A673 (cell line): Measurements from ENCODE around the gene SOX6. TPM values are rescaled to one million over a fixed set of nuclear protein-coding genes. Genes with fewer than 3 reads are reported as not detected.

ENCODE experiments used
- BruUV-seq: library from RNA; stranded (reverse); fragments of 400-500 nt; replicated peaks from 2 replicates; lab custom pipeline; 2021; lab: Mats Ljungman, UMichigan
- CTCF ChIA-PET: fragments of 300-600 bp; sonication (Branson Sonifier 250); formaldehyde crosslinking; loops from one replicate; lab custom pipeline; 2022; ENCODE audit warnings: antibody characterized with exemption; lab: Charles Lee
- POLR2A ChIA-PET: fragments of 300-600 bp; sonication (Branson Sonifier 250); formaldehyde crosslinking; loops from one replicate; lab custom pipeline; 2022; ENCODE audit warnings: antibody characterized with exemption; ENCODE audit not compliant: low non-redundant PET; lab: Charles Lee
- DNase-seq: peaks from one replicate; pipeline ENCODE4 v3.0.0-alpha.2; 2015; ENCODE audit warnings: low spot score
- H3K27ac ChIP-seq: fragments of 200-600 bp; sonication (generic); 2 replicates; pipeline ENCODE4 v1.5.1; 2016; ENCODE audit warnings: mixed run types, low read depth, mild to moderate bottlenecking, mixed read lengths, antibody characterized with exemption, low read length; ENCODE audit not compliant: poor library complexity, severe bottlenecking
- H3K27me3 ChIP-seq: fragments of 200-600 bp; sonication (generic); replicated peaks from 2 replicates; pipeline ENCODE4 v1.6.1; 2017; ENCODE audit warnings: mixed run types, low read depth, mild to moderate bottlenecking, mixed read lengths, antibody characterized with exemption, low read length; ENCODE audit not compliant: insufficient read depth, poor library complexity
- H3K36me3 ChIP-seq: fragments of 200-600 bp; sonication (generic); 2 replicates; pipeline ENCODE4 v1.6.1; 2016; ENCODE audit warnings: mixed run types, mild to moderate bottlenecking, mixed read lengths, antibody characterized with exemption, low read length; ENCODE audit not compliant: insufficient read depth, poor library complexity, severe bottlenecking
- H3K4me1 ChIP-seq: fragments of 200-600 bp; sonication (generic); 2 replicates; pipeline ENCODE4 v1.6.1; 2017; ENCODE audit warnings: mixed run types, mild to moderate bottlenecking, mixed read lengths, antibody characterized with exemption, low read length; ENCODE audit not compliant: insufficient read depth, poor library complexity, severe bottlenecking
- H3K4me3 ChIP-seq: fragments of 200-600 bp; sonication (generic); 2 replicates; pipeline ENCODE4 v1.5.1; 2016; ENCODE audit warnings: low read depth, mixed run types, mild to moderate bottlenecking, mixed read lengths, low read length; ENCODE audit not compliant: poor library complexity, severe bottlenecking
- H3K9me3 ChIP-seq: fragments of 200-600 bp; sonication (generic); 2 replicates; pipeline ENCODE4 v1.6.1; 2016; ENCODE audit warnings: mixed run types, low read depth, mild to moderate bottlenecking, mixed read lengths, antibody characterized with exemption, low read length; ENCODE audit not compliant: poor library complexity, severe bottlenecking
- EZH2 ChIP-seq: fragments of 200-600 bp; sonication (generic); IDR thresholded peaks from 2 replicates; pipeline ENCODE4 v1.6.1; 2017; ENCODE audit warnings: borderline replicate concordance, low read depth, mild to moderate bottlenecking, mixed read lengths, antibody characterized with exemption, low read length; ENCODE audit not compliant: poor library complexity, severe bottlenecking
- intact Hi-C: fragments of 100-400 bp; cut with micrococcal nuclease; formaldehyde crosslinking; loops from one replicate; pipeline ENCODE4 v1.10.0; 2022; ENCODE audit not compliant: unreplicated experiment
- total RNA-seq: library from RNA; stranded (reverse); gene quantifications from 2 replicates; pipeline ENCODE4 v1.2.3, GENCODE V29; 2021
- TF ChIP-seq, protein P1 (sequence below): fragments of 300-800, 200-600 bp; sonication (generic); conservative IDR thresholded peaks from 2 replicates; pipeline ENCODE4 v1.5.1; 2017; ENCODE audit warnings: low read depth, mild to moderate bottlenecking, antibody characterized with exemption, low read length, moderate library complexity, mixed read lengths

The SOX6 gene
- total RNA-seq, 1 experiment from 2014 or later: 27.5 TPM

DNA sequence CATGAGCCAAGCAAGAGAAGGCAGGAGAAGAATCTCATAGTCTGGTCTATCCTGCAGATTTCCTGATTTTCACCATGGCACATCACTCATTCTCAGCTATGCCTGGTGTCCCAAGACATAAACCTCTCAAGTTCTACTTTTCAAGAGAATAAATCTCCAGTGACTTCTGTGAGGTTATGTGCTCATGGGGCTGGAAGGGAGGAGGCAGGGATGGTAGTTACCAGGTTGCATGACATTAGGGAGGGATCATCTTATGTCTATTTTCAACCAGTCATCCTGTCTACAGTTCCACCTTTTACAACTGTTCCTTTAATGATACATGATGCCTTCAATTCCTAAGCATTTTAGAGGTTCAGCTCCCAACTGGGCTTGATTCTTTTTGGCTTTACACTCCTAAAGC is 297.7 kb downstream of the SOX6 start:
- no peak for DNase-seq
- CTCF ChIA-PET: no interaction called here
- H3K27me3 ChIP-seq: no peaks in the 10 kb centered on the region
- peaks cover 6% of the 10 kb centered on the region for H3K9me3 ChIP-seq
- no peak overlapping the region for H3K4me3 ChIP-seq
- TF ChIP-seq, protein P1, sequence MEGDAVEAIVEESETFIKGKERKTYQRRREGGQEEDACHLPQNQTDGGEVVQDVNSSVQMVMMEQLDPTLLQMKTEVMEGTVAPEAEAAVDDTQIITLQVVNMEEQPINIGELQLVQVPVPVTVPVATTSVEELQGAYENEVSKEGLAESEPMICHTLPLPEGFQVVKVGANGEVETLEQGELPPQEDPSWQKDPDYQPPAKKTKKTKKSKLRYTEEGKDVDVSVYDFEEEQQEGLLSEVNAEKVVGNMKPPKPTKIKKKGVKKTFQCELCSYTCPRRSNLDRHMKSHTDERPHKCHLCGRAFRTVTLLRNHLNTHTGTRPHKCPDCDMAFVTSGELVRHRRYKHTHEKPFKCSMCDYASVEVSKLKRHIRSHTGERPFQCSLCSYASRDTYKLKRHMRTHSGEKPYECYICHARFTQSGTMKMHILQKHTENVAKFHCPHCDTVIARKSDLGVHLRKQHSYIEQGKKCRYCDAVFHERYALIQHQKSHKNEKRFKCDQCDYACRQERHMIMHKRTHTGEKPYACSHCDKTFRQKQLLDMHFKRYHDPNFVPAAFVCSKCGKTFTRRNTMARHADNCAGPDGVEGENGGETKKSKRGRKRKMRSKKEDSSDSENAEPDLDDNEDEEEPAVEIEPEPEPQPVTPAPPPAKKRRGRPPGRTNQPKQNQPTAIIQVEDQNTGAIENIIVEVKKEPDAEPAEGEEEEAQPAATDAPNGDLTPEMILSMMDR: no peak
- TF ChIP-seq EZH2: no peak
- H3K27ac ChIP-seq: no peak overlapping the region
- H3K36me3 ChIP-seq: no peaks in the 10 kb centered on the region
- intact Hi-C loops: no loop called here
- POLR2A ChIA-PET: no interaction called here
- BruUV-seq: no TSS peak
- H3K4me1 ChIP-seq: no peaks in the 10 kb centered on the region

DNA sequence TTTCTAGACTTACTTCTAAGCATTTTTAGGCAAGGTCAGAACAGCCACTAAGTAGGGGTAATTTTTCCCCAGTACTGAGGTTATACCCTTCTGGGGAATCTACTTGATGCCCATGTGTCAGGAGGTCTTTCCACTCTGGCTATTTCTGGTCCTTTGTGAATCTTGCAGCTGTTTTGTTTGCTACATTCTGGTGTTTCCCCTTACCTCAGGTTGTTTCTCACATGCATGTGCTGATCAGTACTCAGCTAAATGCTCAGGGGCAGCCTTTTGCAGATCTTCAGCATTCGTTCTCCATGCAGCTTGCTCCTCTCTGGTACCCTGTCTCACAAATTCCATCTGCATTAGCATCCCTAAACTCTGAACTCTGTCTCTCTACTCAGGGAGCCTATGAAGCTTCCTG is 303.6 kb downstream of the SOX6 start:
- no peaks in the 10 kb centered on the region for H3K36me3 ChIP-seq
- no peak for TF ChIP-seq EZH2
- TF ChIP-seq, protein P1: no peak
- ChIA-PET POLR2A (no interaction called here), CTCF (no interaction called here)
- H3K27me3 ChIP-seq: no peaks in the 10 kb centered on the region
- H3K4me3 ChIP-seq: no peak overlapping the region
- H3K9me3 ChIP-seq: no peaks in the 10 kb centered on the region
- intact Hi-C loops: no loop called here
- H3K27ac ChIP-seq: no peak overlapping the region
- DNase-seq: no peak
- BruUV-seq: no TSS peak
- no peaks in the 10 kb centered on the region for H3K4me1 ChIP-seq

DNA sequence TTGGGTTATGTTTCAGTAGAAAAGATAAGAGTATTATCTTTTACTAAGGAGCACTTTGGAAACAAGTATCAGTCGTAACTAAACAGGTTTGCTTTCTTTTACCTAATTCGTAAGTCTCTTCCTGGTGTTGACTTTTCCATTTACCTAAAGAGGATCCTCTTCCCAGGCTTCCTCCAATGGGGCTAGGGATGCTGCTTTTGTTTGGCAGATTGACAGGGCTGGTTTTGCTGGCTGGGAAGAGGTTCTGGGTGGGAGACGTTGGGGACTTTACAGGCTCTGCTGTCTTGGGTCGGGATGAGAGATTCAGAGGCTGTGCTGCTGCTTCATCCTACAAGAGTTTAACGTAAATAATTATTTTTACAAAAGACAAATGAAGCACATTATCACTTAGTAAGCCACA is 306.7 kb downstream of the SOX6 start:
- BruUV-seq: no TSS peak
- H3K4me3 ChIP-seq: no peak overlapping the region
- CTCF ChIA-PET: no interaction called here
- H3K27me3 ChIP-seq: no peaks in the 10 kb centered on the region
- no peaks in the 10 kb centered on the region for H3K9me3 ChIP-seq
- intact Hi-C loops: no loop called here
- POLR2A ChIA-PET: no interaction called here
- DNase-seq: no peak
- no peaks in the 10 kb centered on the region for H3K4me1 ChIP-seq
- TF ChIP-seq, protein P1: no peak
- no peak for TF ChIP-seq EZH2
- no peak overlapping the region for H3K27ac ChIP-seq
- H3K36me3 ChIP-seq: no peaks in the 10 kb centered on the region
